ENCODE measurements around the gene CFAP20DC. TPM values are rescaled to one million over a fixed set of nuclear protein-coding genes. Genes with fewer than 3 reads are reported as not detected.

CFAP20DC gene
- total and polyA plus RNA-seq, 12 donors, result 0.13 to 0.25 (median 0.14) TPM; not detected in 8

DNA sequence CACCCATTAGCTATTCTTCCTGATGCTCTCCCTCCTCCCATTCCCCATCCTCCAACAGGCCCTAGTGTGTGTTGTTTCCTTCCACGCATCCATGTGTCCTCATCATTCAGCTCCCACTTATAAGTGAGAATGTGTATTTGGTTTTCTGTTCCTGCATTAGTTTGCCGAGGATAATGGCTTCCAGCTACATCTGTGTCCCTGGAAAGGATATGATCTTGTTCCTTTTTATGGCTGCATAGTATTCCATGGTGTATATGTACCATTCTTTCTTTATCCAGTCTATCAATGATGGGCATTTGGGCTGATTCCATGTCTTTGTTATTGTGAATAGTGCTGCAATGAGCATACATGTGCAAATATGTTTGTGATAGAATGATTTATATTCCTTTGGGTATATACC lies 56.3 kb downstream of the CFAP20DC start:
- DNase-seq (no peak), ATAC-seq (no peak)
- H3K27ac ChIP-seq, result no peak overlapping the region
- 90 to 95% methylated on average over 2 of the region's 2 CpGs for WGBS, 2 donors
- H3K36me3 ChIP-seq, result no peaks in the 10 kb centered on the region
- TF ChIP-seq CTCF (IDR thresholded peaks at IDR 0.05), result no peak
- H3K4me3 ChIP-seq, result no peak overlapping the region
- no peaks in the 10 kb centered on the region for H3K9me3 ChIP-seq
- no peaks in the 10 kb centered on the region for H3K27me3 ChIP-seq
- intact Hi-C loops (cut with DNase I), result loop anchor here in 3 of 10 donors (5.0 to 10.0 kb wide), 2 partner anchors 861 to 864 kb away; no protein-coding TSS in a partner anchor
- no peaks in the 10 kb centered on the region for H3K4me1 ChIP-seq

DNA sequence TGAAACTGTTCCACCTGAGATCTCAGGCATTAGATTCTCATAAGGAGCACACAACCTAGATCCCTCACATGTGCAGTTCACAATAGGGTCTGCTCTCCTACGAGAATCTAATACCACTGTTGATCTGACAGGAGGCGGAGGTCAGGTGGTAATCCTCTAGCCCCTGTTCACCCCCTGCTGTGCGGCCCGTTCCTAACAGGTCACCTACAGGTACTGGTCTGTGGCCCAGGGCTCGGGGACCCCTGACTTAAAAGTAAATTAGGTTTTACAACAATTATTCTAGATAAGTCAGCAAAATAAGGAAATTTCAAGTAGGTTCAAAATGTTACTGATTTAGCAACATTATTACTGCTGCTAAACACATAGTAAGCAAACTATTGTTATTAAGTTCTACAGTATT lies 58.2 kb downstream of the CFAP20DC start:
- TF ChIP-seq CTCF (IDR thresholded peaks at IDR 0.05), result no peak
- intact Hi-C loops (cut with DNase I), result loop anchor here in 3 of 10 donors (5.0 to 10.0 kb wide), 2 partner anchors 863 to 866 kb away; no protein-coding TSS in a partner anchor
- peaks cover 0 to 9% (median 4%) of the 10 kb centered on the region in 11 donors for H3K9me3 ChIP-seq
- ATAC-seq (no peak), DNase-seq (no peak)
- H3K36me3 ChIP-seq, result no peaks in the 10 kb centered on the region
- no peak overlapping the region for H3K27ac ChIP-seq
- H3K4me3 ChIP-seq, result no peak overlapping the region
- no peaks in the 10 kb centered on the region for H3K4me1 ChIP-seq
- H3K27me3 ChIP-seq, result no peaks in the 10 kb centered on the region
- WGBS, 2 donors, result 78 to 91% methylated on average over 5 of the region's 5 CpGs

DNA sequence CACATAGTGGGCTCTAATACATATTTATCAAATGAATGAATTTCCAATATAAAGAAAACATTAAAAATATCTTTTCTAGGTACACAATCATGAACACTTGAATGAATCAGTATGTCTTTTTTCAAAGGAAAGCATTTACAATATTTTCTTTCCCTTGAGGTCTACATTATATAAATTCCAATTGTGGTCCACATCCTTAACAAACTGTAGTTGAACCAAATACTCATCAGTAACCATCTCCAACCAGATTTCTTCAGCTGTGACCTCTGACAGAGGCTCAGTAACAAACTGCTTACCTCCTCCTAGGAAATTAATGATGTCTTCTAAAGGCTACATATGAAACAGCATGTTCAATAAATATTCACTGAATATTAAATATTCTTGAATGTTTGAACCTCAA lies 58.8 kb downstream of the CFAP20DC start:
- H3K36me3 ChIP-seq, result no peaks in the 10 kb centered on the region
- no peaks in the 10 kb centered on the region for H3K4me1 ChIP-seq
- DNase-seq (no peak), ATAC-seq (no peak)
- H3K27me3 ChIP-seq, result no peaks in the 10 kb centered on the region
- no peak overlapping the region for H3K4me3 ChIP-seq
- no peak overlapping the region for H3K27ac ChIP-seq
- H3K9me3 ChIP-seq, result peaks cover 0 to 15% (median 7%) of the 10 kb centered on the region in 11 donors
- intact Hi-C loops (cut with DNase I), result loop anchor here in 3 of 10 donors (5.0 to 10.0 kb wide), 2 partner anchors 864 to 866 kb away; no protein-coding TSS in a partner anchor
- TF ChIP-seq CTCF (IDR thresholded peaks at IDR 0.05), result no peak

DNA sequence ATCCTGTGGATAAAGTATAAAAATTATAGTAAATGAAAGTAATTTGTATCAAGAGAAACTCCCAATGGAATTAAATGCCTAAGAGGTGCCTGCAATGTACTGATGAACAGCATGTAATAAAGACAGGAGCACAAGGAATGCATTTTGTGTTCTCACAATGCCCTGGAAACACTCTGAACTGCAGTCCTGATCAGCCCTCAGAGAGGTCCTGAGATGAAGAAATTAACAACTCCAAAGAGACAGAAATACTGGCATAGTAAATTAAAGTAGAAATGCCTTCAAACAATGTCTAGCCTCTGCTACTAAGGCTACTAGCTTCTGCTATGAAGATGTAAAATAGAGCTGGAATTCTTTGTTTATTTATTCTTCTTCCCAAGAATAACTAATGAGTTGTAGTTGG lies 59.9 kb downstream of the CFAP20DC start:
- ATAC-seq (no peak), DNase-seq (no peak)
- TF ChIP-seq CTCF (IDR thresholded peaks at IDR 0.05), result no peak
- H3K27ac ChIP-seq, result no peak overlapping the region
- peaks cover 0 to 22% (median 7%) of the 10 kb centered on the region in 11 donors for H3K9me3 ChIP-seq
- no peak overlapping the region for H3K4me3 ChIP-seq
- no peaks in the 10 kb centered on the region for H3K27me3 ChIP-seq
- H3K4me1 ChIP-seq, result no peaks in the 10 kb centered on the region
- no peaks in the 10 kb centered on the region for H3K36me3 ChIP-seq
- intact Hi-C loops (cut with DNase I), result loop anchor here in 3 of 10 donors (5.0 to 10.0 kb wide), 2 partner anchors 865 to 867 kb away; no protein-coding TSS in a partner anchor

Data from heart right ventricle (tissue), 16 donors.